HG02870 (cell line): Measurements from ENCODE around the gene IGFL4.

Experiments
- ATAC-seq: cut with Tn5 transposase; IDR thresholded peaks from one replicate; pipeline ENCODE4 v1.9.1; 2021; ENCODE audit warnings: mild to moderate bottlenecking, moderate library complexity; ENCODE audit not compliant: unreplicated experiment

Gene IGFL4

GRCh38 chr19:45995715-45996385 is 45.0 kb downstream of the IGFL4 start:
- no peak for ATAC-seq

DNA sequence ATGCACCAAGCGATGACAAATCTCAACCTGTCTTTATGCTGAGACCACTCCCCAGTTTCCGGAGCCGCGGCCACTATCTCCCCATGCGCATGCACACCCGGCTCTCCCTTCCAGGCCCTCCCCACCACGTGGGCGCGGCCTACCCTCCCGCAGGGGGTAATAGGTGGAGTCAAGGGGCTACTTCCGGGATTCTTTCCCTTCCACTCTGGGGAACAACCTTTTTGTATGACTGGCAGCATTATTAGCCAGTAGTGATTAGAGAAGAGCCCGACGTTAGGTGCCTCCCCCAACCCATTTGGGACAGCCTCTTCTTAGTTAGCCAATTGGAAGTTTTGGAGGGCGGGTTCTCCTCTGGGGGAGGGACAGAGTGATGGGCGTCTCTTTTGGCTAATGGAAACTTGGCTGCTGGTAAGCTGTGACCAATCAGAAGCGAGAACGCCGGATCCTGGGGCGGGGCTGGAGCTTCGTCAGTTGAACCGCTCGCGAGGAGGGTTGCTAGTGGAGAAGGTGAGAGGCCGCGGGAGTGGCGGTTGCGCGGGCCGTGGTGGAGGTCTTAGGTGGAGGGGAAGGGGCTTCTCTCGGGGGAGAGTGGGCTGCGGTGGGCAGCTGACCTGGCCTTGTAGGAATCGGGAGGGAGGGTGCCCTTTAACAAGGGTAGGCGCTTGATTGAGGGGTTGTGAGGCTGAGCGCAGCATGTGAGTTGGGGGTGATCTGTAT is 45.6 kb downstream of the IGFL4 start, which contains the start of gene CCDC61:
CCDC61 (plus strand) TSS at position 470 of the 717 bp plus-strand sequence. CDS start 7,552 bp downstream, outside the sequence.
- peak; percentile 93 for ATAC-seq

GRCh38 chr19:45994456-45994997 is 46.3 kb downstream of the IGFL4 start:
- ATAC-seq: peak; percentile 2

GRCh38 chr19:45990113-45990728 is 50.6 kb downstream of the IGFL4 start:
- no peak for ATAC-seq
